GM19468 (cell line): ENCODE data around the gene USP1.

Experiments
- ATAC-seq: cut with Tn5 transposase; IDR thresholded peaks from one replicate; pipeline ENCODE4 v1.9.1; 2021; ENCODE audit warnings: mild to moderate bottlenecking, moderate library complexity, moderate number of reproducible peaks; ENCODE audit not compliant: unreplicated experiment; ENCODE audit errors: extremely low read depth

USP1 gene

GRCh38 chr1:62476525-62477219 lies 39.8 kb downstream of the USP1 start:
- no peak for ATAC-seq

DNA sequence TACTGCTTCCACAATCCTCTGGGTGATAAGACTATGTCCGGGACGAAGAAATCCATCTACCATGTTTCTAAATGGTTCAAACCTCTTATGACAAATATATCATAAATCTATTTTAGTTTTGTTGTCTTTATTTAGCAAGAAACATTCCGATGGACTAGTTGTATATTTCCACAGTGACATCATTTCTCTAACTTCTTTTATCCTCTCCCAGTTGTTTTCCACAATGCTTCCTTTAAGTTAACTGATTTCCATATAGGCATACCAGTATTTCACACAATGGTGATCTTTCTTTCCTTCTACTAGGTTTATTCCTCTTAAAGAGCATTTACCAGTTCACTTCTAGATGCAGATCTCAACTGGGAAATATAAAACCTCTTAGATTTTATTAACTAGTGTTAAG lies 44.8 kb downstream of the USP1 start:
- ATAC-seq = no peak

- no peak for ATAC-seq
These were observed 48.1 kb downstream of the USP1 start for GRCh38 chr1:62484824-62485468.

- ATAC-seq = no peak
These were observed 51.1 kb downstream of the USP1 start for GRCh38 chr1:62487956-62488355.

GRCh38 chr1:62492521-62492920 lies 55.7 kb downstream of the USP1 start:
- ATAC-seq = no peak

DNA sequence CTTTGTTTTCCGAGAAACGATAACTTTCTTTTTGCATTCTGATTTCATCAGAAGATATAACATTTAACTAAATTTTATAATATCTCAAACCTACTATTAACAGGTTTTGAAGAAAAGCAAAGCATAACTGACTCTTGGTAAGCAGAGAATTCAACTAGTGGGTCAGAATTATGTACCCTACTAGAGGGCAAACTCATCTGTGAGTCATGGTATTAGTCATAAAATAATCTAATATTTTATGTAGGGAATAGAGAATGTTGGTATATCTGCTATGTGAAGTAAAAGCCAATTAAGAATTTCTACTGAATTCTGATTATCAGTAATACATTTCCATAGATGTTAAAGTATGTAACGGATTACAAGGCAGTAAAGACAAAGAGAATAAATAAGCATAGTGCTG lies 56.8 kb downstream of the USP1 start:
- no peak for ATAC-seq

- ATAC-seq = no peak
These were observed 57.3 kb downstream of the USP1 start for GRCh38 chr1:62494137-62494536.

- ATAC-seq = no peak
These were observed 63.4 kb downstream of the USP1 start for GRCh38 chr1:62500210-62500609.
